ENCODE data around the gene GMCL1. TPM values are rescaled to one million over a fixed set of nuclear protein-coding genes. Genes with fewer than 3 reads are reported as not detected.

Gene GMCL1
- total and polyA plus RNA-seq, 8 donors, result 1.2 to 23.1 (median 5.9) TPM

DNA sequence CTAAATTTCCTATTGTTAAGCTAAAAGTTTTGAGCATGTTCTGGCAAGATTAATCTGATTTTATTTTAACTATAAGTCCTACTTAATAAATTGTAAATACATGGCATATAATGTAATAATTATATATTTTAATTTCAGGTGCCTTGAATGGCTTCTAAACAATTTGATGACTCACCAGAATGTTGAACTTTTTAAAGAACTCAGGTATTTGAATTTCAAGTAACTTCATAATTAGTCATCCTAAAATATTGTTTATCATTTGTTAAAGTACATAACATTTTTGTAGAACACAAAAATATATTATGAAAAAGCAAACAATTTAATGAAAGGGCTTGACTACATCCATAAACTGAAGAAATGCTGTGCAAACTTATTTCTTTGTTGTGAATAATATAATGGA is 14.5 kb downstream of the GMCL1 start:
- intact Hi-C loops (cut with DNase I; ENCODE audit: low total_unique reads), result no loop called here
- Histone ChIP-seq H3K4me1 (no peaks in the 10 kb centered on the region), H3K36me3 (peaks cover 21 to 84% (median 80%) of the 10 kb centered on the region in 4 donors), H3K9me3 (no peaks in the 10 kb centered on the region), H3K27me3 (no peaks in the 10 kb centered on the region), H3K27ac (no peak overlapping the region), H3K4me3 (no peak overlapping the region)
- TF ChIP-seq, protein P1, sequence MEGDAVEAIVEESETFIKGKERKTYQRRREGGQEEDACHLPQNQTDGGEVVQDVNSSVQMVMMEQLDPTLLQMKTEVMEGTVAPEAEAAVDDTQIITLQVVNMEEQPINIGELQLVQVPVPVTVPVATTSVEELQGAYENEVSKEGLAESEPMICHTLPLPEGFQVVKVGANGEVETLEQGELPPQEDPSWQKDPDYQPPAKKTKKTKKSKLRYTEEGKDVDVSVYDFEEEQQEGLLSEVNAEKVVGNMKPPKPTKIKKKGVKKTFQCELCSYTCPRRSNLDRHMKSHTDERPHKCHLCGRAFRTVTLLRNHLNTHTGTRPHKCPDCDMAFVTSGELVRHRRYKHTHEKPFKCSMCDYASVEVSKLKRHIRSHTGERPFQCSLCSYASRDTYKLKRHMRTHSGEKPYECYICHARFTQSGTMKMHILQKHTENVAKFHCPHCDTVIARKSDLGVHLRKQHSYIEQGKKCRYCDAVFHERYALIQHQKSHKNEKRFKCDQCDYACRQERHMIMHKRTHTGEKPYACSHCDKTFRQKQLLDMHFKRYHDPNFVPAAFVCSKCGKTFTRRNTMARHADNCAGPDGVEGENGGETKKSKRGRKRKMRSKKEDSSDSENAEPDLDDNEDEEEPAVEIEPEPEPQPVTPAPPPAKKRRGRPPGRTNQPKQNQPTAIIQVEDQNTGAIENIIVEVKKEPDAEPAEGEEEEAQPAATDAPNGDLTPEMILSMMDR (IDR thresholded peaks at IDR 0.05), result no peak
- no peak for TF ChIP-seq POLR2AphosphoS5 (IDR thresholded peaks at IDR 0.05)
- no peak for TF ChIP-seq POLR2A (IDR thresholded peaks at IDR 0.05)
- TF ChIP-seq EP300 (IDR thresholded peaks at IDR 0.05), result no peak
- no peak for DNase-seq

DNA sequence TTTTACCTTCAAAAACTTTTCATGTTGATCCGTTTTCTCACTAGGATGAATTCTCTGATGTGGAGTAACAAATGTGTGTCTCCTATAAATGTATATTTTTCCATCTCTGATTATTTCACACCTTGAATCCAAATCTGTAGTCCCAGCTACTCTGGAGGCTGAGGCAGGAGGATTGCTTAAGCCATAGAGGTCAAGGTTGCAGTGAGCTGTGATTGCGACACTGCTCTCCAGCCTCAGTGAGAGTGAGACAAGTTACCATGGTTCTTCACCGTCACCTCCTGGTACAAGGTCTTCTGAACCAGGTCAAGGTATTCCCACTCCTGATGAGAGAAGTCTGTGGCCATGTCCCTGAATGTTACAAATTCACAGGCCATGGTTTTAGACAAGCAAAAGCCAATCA is 15.1 kb downstream of the GMCL1 start:
- intact Hi-C loops (cut with DNase I; ENCODE audit: low total_unique reads), result no loop called here
- no peak for DNase-seq
- Histone ChIP-seq H3K27me3 (no peaks in the 10 kb centered on the region), H3K4me1 (no peaks in the 10 kb centered on the region), H3K4me3 (no peak overlapping the region), H3K27ac (no peak overlapping the region), H3K36me3 (peaks cover 21 to 86% (median 80%) of the 10 kb centered on the region in 4 donors), H3K9me3 (no peaks in the 10 kb centered on the region)
- WGBS, 5 donors, result 90 to 98% (median 95%) methylated on average over 3 of the region's 3 CpGs
- TF ChIP-seq EP300 (IDR thresholded peaks at IDR 0.05), result no peak
- TF ChIP-seq POLR2AphosphoS5 (IDR thresholded peaks at IDR 0.05), result no peak
- TF ChIP-seq POLR2A (IDR thresholded peaks at IDR 0.05), result no peak
- TF ChIP-seq, protein P1 (IDR thresholded peaks at IDR 0.05), result no peak

DNA sequence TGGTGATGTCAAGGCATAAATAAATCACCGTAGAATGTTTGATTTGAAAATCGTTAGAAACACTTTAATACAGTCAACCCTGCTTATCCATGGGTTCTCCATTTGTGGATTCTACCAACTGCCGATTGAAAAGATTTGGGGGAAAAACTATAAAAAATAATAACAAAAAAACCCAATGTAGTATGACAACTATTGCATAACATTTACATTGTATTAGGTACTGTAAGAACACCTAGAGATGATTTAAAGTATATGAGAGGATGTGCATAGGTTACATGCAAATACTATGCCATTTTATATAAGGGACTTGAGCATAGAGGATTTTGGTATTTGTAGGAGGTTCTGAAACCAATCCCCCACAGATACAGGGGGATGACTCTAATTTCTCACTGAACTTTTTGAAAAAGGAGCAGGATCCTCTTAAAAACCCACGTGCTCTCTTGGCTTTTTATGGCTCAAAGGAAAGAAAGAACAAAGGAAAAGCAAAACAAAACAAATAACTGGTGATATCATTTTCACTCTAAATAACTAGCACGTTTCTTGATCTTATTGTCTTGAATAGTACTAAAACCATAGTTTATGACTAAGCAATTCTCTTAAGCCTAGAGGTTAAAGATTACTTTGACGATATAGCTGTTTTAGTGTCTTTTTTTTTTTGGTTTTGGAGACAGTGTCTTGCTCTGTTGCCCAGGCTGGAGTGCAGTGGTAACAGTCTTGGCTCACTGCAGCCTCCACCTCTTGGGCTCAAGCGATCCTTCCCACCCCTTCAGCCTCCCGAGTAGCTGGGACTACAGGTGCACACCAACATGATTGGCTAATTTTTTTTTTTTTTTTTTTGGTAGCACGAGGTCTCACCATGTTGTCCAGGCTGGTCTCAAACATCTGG is 17.0 kb downstream of the GMCL1 start:
- no peaks in the 10 kb centered on the region for H3K9me3 ChIP-seq
- no peak overlapping the region for H3K4me3 ChIP-seq
- H3K36me3 ChIP-seq, result peaks cover 26 to 87% (median 81%) of the 10 kb centered on the region in 4 donors
- no peak for DNase-seq
- TF ChIP-seq POLR2AphosphoS5 (IDR thresholded peaks at IDR 0.05), result no peak
- no peak for TF ChIP-seq EP300 (IDR thresholded peaks at IDR 0.05)
- TF ChIP-seq, protein P1 (IDR thresholded peaks at IDR 0.05), result no peak
- TF ChIP-seq POLR2A (IDR thresholded peaks at IDR 0.05), result no peak
- 86 to 92% (median 89%) methylated on average over 9 of the region's 9 CpGs for WGBS, 5 donors
- no peak overlapping the region for H3K27ac ChIP-seq
- H3K27me3 ChIP-seq, result no peaks in the 10 kb centered on the region
- H3K4me1 ChIP-seq, result no peaks in the 10 kb centered on the region
- intact Hi-C loops (cut with DNase I; ENCODE audit: low total_unique reads), result no loop called here

DNA sequence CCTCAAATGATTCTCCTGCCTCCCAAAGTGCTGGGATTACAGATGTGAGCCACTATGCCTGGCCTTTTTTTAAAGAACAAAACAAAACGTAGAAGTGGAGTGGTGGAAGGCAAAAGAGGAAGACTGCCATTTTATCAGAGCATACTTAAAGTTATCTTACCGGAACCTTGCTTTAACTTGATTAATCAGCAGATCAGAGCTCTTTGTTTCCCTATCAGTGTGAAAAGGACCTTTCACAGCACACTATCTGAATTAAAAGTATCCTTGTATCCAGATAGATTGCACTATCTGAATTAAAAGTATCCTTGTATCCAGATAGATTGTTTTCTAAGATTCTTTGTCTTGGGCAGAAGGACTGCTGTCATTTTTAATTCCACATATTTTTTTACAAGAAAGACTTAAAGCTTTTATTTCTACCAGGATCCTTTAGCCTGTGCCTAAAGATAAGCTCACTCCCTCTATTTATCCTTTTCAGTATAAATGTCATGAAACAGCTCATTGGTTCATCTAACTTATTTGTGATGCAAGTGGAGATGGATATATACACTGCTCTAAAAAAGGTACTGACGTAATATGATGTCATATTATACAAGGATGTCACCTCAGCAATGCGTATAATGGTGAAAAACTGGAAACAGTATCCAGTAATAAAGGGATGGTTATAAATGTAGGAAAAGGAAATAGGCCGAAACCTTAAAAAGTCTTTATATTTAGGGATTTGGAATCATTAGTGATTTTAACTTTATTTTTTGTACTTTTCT is 17.8 kb downstream of the GMCL1 start:
- Histone ChIP-seq H3K4me3 (no peak overlapping the region), H3K27ac (no peak overlapping the region), H3K36me3 (peaks cover 26 to 89% (median 83%) of the 10 kb centered on the region in 4 donors), H3K4me1 (no peaks in the 10 kb centered on the region), H3K27me3 (no peaks in the 10 kb centered on the region), H3K9me3 (no peaks in the 10 kb centered on the region)
- DNase-seq, result no peak
- whole genome bisulfite sequencing, 5 donors, result 89 to 94% (median 92%) methylated on average over 5 of the region's 5 CpGs
- intact Hi-C loops (cut with DNase I; ENCODE audit: low total_unique reads), result no loop called here
- TF ChIP-seq POLR2AphosphoS5 (IDR thresholded peaks at IDR 0.05), result no peak

All from stomach (tissue), 9 donors.